ENCODE data around the gene TEKT4.
"Not testable (repeated sequence)": the region's sequence is repeated elsewhere in the genome, so short reads cannot be mapped to it uniquely, and the experiment has no call there.

TEKT4 gene, protein sequence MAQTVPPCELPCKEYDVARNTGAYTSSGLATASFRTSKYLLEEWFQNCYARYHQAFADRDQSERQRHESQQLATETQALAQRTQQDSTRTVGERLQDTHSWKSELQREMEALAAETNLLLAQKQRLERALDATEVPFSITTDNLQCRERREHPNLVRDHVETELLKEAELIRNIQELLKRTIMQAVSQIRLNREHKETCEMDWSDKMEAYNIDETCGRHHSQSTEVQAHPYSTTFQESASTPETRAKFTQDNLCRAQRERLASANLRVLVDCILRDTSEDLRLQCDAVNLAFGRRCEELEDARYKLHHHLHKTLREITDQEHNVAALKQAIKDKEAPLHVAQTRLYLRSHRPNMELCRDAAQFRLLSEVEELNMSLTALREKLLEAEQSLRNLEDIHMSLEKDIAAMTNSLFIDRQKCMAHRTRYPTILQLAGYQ

GRCh38 chr2:94871226-94872087, at the start of gene TEKT4:
Gene TEKT4 (plus strand): TSS chr2:94871430. CDS start chr2:94871580, 150 bp downstream.
- peak; percentile 29 for DNase-seq (ENCODE audit: low read depth)

GRCh38 chr2:94839224-94839623, 32.0 kb upstream of the TEKT4 start:
- not testable (repeated sequence) for DNase-seq (ENCODE audit: low read depth)

DNA sequence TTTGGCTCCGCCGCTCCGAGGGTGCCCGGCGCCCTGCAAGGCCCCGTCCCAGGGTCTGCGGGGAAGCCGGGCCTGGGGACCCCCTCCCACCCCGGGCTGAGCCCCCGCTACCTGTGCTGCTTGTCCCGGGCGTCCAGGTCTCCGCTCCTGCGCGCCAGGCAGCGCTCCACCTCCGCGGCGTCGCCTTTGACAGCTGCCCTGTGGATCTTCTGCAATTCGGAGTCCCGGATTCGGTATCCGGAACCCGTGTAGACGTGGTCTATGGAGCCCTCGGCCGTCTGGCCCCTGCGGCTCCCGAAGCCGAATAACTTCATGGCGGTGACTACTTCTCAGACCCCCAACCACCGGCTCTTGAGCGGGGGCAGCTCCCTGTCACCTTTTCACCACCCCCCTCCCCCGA, 14.4 kb upstream of the TEKT4 start:
- DNase-seq (ENCODE audit: low read depth) = not testable (repeated sequence)

DNA sequence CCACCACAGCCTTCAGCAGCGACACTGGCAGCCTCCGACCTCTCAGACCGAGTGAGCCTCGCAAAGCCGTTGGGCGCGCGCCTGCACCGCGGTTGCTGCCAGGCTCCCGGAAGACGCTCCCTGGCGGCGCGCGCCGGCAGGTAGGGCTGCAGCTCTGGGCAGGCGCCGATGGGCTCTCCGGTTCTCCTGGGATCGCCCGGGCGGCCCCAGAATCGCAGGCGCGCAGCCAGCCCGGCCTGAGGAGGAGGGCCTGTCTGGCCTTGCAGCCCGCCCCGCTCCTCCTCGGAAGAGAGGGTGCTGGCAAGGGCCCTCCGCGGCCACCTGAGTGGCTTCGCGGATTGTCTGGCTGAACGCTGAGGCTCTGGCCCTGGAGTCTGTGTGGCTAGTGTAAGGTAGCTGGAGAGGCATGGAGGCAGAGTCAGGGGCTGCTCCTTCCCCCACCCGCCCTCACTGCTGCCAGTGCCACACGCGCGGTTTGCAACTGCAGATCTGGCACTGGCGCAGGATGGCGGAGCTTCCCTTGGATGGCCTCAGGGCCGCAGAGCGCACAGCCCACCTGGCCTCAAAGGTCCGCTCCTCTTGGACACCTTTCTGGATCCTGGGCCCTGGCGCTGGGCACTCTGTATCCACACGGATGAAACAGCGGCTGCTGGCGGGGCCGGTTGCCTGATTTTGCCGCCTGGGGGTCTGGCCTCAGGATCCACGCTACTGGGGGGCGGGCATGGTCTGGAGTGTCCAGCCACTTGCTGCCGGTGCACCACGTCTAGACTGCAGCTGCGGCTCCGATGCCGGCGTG, 13.7 kb upstream of the TEKT4 start:
- not testable (repeated sequence) for DNase-seq (ENCODE audit: low read depth)

GRCh38 chr2:94858163-94858888, 12.9 kb upstream of the TEKT4 start:
- DNase-seq (ENCODE audit: low read depth) = not testable (repeated sequence)

DNA sequence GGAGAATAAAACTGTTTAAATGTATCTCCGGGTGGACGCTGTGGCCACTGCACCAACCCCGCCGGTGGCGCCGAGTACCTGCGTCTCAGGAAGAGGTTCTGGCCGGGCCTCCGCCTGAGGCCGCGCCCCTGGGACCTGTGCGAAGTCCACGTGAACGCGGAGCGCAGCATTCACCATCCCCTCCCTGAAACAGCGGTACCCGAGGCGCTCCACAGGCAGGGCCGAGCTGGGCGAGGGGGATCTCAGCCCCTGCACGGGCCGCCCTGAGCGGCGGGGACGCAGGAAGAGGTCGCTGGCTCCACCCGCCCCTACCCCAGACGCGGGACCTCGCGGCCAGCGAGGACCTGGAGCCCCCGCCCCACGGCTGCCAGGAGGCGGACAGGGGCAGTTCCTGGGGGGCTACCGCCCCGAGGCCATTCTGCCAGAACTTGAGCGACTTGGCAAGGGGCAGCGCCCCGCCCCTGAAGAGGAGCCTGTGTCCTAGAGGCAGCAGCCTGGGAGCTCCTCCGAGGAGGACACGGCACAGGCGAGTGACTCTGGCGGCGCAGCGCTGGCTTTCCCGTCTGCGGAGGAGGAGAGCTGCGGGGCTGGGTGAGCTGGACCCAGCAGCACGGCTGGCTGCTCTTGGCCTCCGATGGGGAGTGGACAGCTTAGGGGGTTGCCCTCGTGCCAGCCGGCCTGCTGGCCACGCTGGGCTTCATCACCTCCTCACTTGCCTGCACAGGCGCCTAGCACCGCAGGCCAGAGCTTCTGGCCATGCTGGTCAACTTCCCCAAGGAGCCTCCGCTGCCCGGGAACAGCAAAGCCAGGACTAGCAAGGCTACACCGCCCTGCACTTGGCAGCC, 9.7 kb upstream of the TEKT4 start:
- no peak for DNase-seq (ENCODE audit: low read depth)

DNA sequence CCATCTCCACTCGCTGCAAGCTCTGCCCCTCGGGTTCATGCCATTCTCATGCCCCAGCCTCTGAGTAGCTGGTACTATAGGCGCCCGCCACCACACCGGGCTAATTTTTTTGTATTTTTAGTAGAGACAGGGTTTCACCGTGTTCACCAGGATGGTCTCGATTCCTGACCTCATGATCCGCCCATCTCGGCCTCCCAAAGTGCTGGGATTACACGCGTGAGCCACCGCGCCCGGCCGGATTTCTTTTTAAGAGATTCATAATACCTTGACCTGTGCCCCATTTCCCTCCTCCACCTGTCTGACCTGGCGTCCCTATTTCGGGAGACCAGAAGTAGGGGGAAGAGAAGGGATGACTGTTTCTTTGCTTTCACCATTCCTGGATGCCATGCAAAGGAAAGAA, 8.3 kb upstream of the TEKT4 start:
- not testable (repeated sequence) for DNase-seq (ENCODE audit: low read depth)

DNA sequence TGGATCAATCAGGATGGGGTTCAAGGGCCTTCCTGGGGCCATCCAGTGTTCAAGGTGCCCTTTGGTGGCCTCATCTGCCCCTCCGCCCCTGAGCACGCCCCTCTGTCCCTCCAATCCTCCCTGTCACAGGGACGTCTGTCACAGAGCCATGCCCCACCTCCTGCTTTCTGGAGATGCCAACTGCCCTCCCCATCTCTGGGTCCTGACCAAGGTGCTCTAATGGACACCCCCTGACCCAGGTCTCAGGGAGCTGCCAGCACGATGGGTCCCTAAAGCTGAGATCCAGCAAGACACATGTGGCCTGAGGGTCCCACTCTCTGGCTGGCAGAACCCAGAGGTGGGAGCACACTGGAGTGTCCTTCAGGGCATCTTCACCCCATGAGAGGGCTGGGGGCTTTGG, 2.1 kb upstream of the TEKT4 start:
- no peak for DNase-seq (ENCODE audit: low read depth)

GRCh38 chr2:94869552-94870439, 1.4 kb upstream of the TEKT4 start:
- DNase-seq (ENCODE audit: low read depth) = no peak

DNA sequence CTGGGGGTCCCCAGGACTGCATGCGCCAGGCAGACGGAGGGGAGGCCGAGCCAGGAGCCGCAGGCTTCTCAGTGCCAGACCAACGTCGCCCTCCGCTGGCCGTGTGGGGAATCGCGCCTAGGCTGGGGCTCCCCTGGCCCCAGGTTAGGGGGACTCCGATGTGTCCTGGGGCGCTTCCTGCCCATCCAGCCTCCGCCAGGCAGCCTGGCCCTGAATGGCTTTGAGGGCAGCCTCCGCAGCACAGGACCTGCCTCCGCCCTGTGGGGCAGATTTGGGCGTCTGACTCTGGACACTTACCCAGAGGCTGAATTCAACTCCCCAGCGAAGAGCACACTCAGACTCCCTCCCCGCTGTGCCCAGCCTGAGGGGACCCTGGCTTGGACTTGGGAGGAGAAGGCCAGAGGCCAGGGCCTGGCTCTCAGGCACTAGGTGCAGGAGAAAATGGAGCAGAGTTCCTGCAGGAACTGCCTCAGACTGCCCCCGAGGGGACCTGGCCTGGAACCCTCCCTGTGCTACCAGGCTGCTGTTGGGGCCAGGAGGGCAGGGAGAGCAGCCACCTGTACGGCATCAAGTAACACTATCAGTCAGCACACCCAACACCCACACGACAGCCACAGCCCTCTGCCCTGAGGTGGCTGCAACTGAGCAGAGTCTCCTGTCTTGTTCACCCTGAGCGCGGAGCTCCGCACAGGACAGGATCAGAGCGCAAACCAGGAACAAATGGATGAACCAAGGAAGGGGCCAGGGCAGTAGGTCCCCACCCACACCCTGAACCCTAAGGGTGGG, 597 bp upstream of the TEKT4 start:
- DNase-seq (ENCODE audit: low read depth) = peak; percentile 17

DNA sequence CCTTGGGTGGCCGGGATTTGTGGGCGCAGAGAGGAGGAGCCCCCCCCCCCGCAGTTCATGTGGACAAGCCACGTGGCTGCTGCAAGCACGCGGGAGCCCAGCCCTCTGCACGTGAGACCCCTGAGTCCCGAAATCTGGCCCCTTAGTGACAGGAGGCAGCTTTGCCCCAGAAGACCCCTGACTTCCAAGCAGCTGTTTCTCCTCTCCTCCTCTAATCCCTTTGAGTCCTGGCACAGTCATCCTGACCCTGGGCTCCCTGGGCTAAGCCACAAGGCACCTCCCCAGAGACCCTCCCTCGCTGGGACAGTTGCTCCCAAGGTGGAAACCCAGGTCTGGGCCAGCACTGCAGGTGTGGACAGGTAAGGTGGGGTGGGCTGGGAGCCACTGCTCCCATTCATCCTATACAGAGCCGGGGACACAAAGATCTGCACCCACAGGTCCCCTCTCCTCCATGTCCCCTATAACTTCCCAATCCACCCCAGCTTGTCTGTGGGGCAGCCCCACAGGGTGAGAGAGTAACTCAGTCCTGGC, 923 bp downstream of the TEKT4 start:
- DNase-seq (ENCODE audit: low read depth) = no peak

DNA sequence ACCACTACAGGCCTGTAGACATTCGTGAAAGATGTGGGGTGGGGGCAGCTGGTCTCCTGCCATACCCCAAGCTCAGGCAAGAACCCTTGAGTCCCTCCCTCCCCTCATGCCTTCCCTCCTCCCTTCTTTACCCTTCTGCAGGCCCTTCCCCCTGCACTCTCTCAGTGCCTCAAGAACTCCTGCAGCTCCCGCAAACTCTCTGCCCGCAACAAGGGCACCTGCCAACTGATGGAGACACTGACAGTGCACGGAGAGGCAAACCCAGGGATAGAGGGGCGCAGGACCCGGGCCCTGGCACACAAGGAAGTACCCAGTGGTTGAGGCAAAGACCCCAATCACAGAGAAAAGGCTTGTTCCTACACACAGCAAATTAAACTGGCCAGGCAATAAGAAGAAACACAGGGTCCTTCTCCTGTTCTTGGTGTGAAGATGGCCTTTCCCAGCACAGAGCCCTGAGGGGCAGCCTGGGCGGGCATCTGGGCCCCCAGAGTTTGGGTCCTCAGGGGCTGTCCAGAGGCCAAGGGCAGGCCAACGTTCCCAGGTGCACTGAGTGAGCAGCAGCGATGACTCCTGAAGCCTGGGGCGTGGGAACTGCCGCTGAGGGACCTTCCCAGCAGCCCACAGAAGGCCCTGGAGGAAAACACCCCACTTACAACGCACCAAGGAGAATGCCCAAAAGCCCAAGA, 1.6 kb downstream of the TEKT4 start:
- no peak for DNase-seq (ENCODE audit: low read depth)

- no peak for DNase-seq (ENCODE audit: low read depth)
Observed at GRCh38 chr2:94873362-94874276, 2.4 kb downstream of the TEKT4 start.

DNA sequence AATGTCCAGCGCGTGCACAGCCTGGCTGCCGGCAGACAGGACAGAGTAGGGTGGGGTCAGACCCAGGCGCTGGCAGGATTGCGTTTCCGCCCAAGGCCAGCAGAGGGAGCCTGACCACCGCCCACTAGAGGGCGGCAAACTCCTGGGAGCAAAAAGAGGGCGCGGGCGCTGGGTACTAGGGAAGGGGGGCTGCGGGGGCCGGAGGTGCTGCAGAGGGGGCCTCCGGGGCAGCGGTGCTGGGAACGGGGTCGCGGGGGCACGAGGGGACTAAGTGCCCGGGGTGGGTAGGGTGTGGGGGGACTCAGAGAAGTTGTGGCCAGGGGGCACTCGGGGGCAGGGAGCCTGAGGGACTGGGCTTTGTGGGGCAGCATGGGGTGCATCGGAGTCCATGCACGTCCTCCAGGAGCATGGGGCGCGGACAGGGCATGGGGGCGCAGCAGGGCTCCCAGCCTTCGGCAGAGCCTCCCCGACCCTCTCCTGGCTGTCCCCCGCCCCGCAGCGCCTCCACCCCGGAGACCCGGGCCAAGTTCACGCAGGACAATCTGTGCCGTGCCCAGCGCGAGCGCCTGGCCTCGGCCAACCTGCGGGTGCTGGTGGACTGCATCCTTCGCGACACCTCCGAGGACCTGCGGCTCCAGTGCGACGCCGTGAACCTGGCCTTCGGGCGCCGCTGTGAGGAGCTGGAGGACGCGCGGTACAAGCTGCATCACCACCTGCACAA, 3.2 kb downstream of the TEKT4 start:
- DNase-seq (ENCODE audit: low read depth) = peak; percentile 62

DNA sequence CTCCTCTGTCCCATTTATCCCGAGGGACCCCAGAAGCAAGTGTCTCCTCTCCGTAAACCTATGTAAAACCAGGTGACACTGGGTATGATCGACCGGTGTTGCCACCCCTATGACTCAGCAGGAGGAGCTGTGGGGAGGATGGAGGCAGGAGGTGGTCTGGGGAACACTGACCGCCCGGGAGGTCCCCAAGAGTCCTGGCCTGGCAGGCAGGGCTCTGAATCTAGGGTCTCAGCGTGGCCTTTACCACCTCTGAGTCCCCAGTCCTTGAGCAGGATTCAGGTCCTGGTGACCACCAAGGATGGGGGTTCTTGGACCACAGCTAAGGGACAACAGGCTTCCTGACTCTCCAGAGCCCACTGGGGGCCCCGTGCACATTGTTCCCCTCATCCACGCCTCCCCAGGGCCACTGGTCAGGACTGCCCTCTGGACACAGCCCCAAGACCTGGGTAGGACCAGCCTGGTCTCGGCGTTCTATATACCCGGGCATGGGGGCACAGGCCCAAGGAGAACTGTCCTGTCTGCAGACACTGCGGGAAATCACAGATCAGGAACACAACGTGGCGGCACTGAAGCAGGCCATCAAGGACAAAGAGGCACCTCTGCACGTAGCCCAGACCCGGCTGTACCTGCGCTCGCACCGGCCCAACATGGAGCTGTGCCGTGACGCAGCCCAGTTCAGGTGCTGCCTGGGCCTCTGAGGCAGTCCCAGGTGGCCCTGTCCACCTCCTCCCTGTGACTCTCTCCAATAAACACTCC, 4.0 kb downstream of the TEKT4 start:
- no peak for DNase-seq (ENCODE audit: low read depth)

Data from ELR (cell line).